GM19397 (cell line): ENCODE data around the gene MTMR3.

Experiments
- ATAC-seq: cut with Tn5 transposase; IDR thresholded peaks from one replicate; pipeline ENCODE4 v1.9.1; 2021; ENCODE audit warnings: mild to moderate bottlenecking, moderate library complexity; ENCODE audit not compliant: unreplicated experiment

Gene MTMR3

GRCh38 chr22:29914165-29914564, 31.2 kb downstream of the MTMR3 start:
- no peak for ATAC-seq

GRCh38 chr22:29914991-29915533, 32.1 kb downstream of the MTMR3 start:
- ATAC-seq = no peak

- ATAC-seq = no peak
Measured at GRCh38 chr22:29916007-29916544, 33.1 kb downstream of the MTMR3 start.

- ATAC-seq = no peak
Measured at GRCh38 chr22:29917052-29917902, 34.3 kb downstream of the MTMR3 start.

- ATAC-seq = no peak
Measured at GRCh38 chr22:29925402-29925801, 42.4 kb downstream of the MTMR3 start.

GRCh38 chr22:29926057-29926456, 43.1 kb downstream of the MTMR3 start:
- no peak for ATAC-seq

GRCh38 chr22:29932136-29932535, 49.2 kb downstream of the MTMR3 start:
- ATAC-seq = no peak

- ATAC-seq = no peak
Measured at GRCh38 chr22:29933619-29934018, 50.6 kb downstream of the MTMR3 start.

- no peak for ATAC-seq
Measured at GRCh38 chr22:29934596-29934995, 51.6 kb downstream of the MTMR3 start.

GRCh38 chr22:29936186-29936585, 53.2 kb downstream of the MTMR3 start:
- ATAC-seq = no peak

GRCh38 chr22:29937940-29938693, 55.1 kb downstream of the MTMR3 start:
- no peak for ATAC-seq

GRCh38 chr22:29940526-29940925, 57.6 kb downstream of the MTMR3 start:
- ATAC-seq = no peak

GRCh38 chr22:29944339-29944738, 61.4 kb downstream of the MTMR3 start:
- ATAC-seq = no peak

GRCh38 chr22:29945435-29945834, 62.5 kb downstream of the MTMR3 start:
- no peak for ATAC-seq

- ATAC-seq = no peak
Measured at GRCh38 chr22:29946220-29946619, 63.2 kb downstream of the MTMR3 start.

- no peak for ATAC-seq
Measured at GRCh38 chr22:29947410-29948384, 64.7 kb downstream of the MTMR3 start.

GRCh38 chr22:29948385-29948769, 65.4 kb downstream of the MTMR3 start:
- no peak for ATAC-seq

GRCh38 chr22:29949872-29950271, 66.9 kb downstream of the MTMR3 start:
- no peak for ATAC-seq

GRCh38 chr22:29951791-29952413, 68.9 kb downstream of the MTMR3 start:
- ATAC-seq = no peak
